Measurements from ENCODE around the gene HSPG2.

DNA sequence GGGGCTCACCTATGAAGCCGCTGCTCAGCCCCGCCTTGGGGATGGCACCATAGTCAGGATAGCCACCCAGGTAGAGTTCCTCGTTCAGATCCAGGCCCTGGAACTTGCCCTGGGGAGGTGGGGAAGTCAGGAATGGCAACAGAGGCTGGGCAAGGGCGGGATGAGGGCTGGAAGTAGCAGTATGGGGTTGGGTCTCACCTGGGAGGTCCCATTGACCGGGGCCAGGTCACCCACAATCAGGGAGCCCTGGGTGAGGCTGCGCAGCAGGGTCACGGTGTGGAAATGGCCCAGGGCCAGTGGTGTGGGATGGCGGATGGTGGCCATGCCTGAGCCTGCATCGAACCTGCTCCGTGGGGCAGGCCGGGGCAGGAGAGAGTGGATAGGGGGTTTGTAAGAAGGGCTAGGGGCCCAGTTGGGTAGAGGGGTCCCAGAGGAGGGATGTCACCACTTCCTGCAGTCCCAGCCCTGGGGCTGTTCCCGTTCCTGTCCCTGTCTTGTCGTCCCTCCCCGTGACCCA, 105.6 kb downstream of the HSPG2 start:
- no peak for TF ChIP-seq CTCF (conservative IDR thresholded peaks at IDR 0.05; ENCODE audit: low read length)
- no peak for TF ChIP-seq EZH2phosphoT487 (IDR thresholded peaks at IDR 0.05; ENCODE audit: borderline replicate concordance, low read depth, low read length)
